ENCODE data around the gene RAP1GAP. TPM values are rescaled to one million over a fixed set of nuclear protein-coding genes. Genes with fewer than 3 reads are reported as not detected.

RAP1GAP gene
- total RNA-seq, 1 donor from 2014 or later: 1.2 TPM

DNA sequence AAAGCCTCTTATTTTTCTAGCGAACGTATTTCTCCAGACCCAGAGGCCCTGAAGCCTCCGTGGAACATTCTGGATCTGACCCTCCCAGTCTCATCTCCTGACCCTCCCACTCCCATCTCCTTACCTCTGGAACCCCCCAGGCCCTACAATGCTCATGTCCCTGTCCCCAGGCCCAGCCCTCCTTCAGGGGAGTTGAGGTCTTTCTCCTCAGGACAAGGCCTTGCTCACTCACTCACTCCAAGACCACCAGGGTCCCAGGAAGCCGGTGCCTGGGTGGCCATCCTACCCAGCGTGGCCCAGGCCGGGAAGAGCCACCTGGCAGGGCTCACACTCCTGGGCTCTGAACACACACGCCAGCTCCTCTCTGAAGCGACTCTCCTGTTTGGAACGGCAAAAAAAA, 91.2 kb downstream of the RAP1GAP start:
- H3K27me3 ChIP-seq: no peaks in the 10 kb centered on the region
- TF ChIP-seq, protein P1, sequence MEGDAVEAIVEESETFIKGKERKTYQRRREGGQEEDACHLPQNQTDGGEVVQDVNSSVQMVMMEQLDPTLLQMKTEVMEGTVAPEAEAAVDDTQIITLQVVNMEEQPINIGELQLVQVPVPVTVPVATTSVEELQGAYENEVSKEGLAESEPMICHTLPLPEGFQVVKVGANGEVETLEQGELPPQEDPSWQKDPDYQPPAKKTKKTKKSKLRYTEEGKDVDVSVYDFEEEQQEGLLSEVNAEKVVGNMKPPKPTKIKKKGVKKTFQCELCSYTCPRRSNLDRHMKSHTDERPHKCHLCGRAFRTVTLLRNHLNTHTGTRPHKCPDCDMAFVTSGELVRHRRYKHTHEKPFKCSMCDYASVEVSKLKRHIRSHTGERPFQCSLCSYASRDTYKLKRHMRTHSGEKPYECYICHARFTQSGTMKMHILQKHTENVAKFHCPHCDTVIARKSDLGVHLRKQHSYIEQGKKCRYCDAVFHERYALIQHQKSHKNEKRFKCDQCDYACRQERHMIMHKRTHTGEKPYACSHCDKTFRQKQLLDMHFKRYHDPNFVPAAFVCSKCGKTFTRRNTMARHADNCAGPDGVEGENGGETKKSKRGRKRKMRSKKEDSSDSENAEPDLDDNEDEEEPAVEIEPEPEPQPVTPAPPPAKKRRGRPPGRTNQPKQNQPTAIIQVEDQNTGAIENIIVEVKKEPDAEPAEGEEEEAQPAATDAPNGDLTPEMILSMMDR (IDR thresholded peaks at IDR 0.05): no peak
- H3K27ac ChIP-seq: no peak overlapping the region
- peaks cover 8% of the 10 kb centered on the region for H3K4me1 ChIP-seq
- no peak for DNase-seq (ENCODE audit: extremely low spot score in 2 of 2)
- no peaks in the 10 kb centered on the region for H3K36me3 ChIP-seq
- intact Hi-C loops (cut with DNase I): no loop called here
- no peaks in the 10 kb centered on the region for H3K9me3 ChIP-seq
- H3K4me3 ChIP-seq: no peak overlapping the region

DNA sequence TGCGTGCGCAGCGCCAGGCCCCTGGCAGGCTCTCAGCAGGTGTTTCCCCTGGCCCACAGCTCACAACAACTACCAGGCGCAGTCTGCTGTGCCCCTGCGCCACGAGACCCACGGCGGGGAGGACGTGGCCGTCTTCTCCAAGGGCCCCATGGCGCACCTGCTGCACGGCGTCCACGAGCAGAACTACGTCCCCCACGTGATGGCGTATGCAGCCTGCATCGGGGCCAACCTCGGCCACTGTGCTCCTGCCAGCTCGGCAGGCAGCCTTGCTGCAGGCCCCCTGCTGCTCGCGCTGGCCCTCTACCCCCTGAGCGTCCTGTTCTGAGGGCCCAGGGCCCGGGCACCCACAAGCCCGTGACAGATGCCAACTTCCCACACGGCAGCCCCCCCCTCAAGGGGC, 91.8 kb downstream of the RAP1GAP start:
- H3K36me3 ChIP-seq: no peaks in the 10 kb centered on the region
- no peak for TF ChIP-seq POLR2A (IDR thresholded peaks at IDR 0.05)
- TF ChIP-seq POLR2AphosphoS5 (IDR thresholded peaks at IDR 0.05; ENCODE audit: insufficient read depth in 1 of 2, low read depth in 1 of 2): no peak
- TF ChIP-seq, protein P1 (IDR thresholded peaks at IDR 0.05): no peak
- intact Hi-C loops (cut with DNase I): no loop called here
- no peak overlapping the region for H3K27ac ChIP-seq
- no peak overlapping the region for H3K4me3 ChIP-seq
- H3K27me3 ChIP-seq: no peaks in the 10 kb centered on the region
- H3K9me3 ChIP-seq: no peaks in the 10 kb centered on the region
- peaks cover 8% of the 10 kb centered on the region for H3K4me1 ChIP-seq
- no peak for DNase-seq (ENCODE audit: extremely low spot score in 2 of 2)

DNA sequence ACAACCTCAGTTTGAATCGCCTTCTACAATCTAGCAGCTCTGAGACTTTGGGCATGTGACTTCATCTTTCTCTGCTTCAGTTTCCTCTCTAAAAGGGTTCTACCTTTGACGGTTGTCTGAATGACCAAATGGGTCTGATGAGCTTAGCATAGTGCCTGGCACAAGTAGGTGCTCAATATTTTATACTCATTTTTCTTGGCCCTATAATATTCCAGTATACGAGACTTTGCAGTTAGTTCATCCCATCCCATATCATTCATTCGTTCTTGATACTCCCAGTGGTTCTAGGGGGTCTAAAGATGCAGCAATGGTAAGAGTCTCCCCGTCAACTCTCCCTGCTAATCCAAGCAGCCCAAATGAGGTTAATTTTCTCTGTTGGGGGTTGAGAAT, 92.4 kb downstream of the RAP1GAP start:
- Histone ChIP-seq H3K4me3 (no peak overlapping the region), H3K9me3 (no peaks in the 10 kb centered on the region), H3K27ac (no peak overlapping the region), H3K36me3 (no peaks in the 10 kb centered on the region), H3K27me3 (no peaks in the 10 kb centered on the region), H3K4me1 (peaks cover 8% of the 10 kb centered on the region)
- no peak for DNase-seq (ENCODE audit: extremely low spot score in 2 of 2)
- intact Hi-C loops (cut with DNase I): no loop called here
- TF ChIP-seq POLR2A (IDR thresholded peaks at IDR 0.05) (no peak), POLR2AphosphoS5 (IDR thresholded peaks at IDR 0.05; ENCODE audit: insufficient read depth in 1 of 2, low read depth in 1 of 2) (no peak)
- TF ChIP-seq, protein P1 (IDR thresholded peaks at IDR 0.05): no peak

DNA sequence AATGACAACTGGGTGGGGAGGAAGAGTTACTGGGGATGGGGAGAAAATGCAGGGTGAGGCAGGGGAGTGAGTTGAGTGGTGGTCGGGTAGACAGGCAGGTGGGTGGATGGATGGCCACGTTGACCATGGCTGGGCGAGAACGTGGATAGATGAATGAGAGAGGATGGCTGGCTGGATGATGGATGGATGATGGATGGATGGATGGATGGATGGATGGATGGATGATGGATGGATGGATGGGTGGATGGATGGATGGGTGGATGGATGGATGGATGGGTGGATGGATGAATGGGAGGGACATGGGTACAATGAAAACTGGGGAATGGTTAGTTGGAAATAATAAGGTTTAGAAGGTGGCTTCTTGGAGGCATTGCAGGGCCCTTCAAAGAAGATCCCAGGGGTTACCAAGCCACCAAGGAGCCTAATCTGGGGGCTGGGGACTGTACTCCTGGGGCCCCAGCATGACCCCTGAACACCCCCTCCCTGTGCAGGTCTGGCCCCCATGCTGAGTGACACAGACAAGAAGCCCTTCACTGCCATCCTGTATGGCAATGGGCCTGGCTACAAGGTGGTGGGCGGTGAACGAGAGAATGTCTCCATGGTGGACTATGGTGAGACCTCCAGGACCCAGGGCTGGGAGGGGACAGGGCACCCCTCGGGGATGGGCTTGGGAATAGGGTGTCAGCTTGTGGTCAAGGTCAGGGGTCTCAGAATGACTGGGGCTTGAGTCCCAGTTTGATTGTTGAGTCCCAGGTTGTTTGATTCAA, 92.9 kb downstream of the RAP1GAP start:
- no peak for TF ChIP-seq POLR2A (IDR thresholded peaks at IDR 0.05)
- intact Hi-C loops (cut with DNase I): no loop called here

DNA sequence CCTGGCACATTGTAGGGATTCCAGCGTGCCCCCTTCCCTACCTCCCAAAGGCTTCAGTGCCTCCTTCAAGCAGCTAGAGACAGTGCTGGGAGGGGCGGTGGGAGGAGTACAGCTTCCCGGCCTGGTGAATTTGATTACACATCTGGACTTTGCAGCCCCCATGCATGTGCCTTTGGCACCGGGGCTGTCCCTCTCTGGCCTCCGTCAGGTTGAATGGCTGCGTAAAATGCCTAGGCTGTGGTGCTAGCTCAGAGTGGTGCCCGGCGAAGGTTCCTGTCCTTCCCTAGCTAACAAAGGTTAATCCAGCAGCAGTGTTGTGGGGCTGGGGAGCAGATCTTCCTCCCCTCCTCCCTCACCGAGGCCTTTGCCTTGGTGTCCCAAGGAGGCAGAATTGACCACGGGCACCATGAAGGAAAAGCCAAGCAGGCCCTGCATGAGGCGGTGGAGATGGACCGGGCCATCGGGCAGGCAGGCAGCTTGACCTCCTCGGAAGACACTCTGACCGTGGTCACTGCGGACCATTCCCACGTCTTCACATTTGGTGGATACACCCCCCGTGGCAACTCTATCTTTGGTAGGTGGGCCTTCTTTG, 93.7 kb downstream of the RAP1GAP start:
- no peak for TF ChIP-seq POLR2AphosphoS5 (IDR thresholded peaks at IDR 0.05; ENCODE audit: insufficient read depth in 1 of 2, low read depth in 1 of 2)
- TF ChIP-seq, protein P1 (IDR thresholded peaks at IDR 0.05): no peak
- TF ChIP-seq POLR2A (IDR thresholded peaks at IDR 0.05): no peak
- intact Hi-C loops (cut with DNase I): no loop called here
- Histone ChIP-seq H3K36me3 (no peaks in the 10 kb centered on the region), H3K27ac (no peak overlapping the region), H3K9me3 (no peaks in the 10 kb centered on the region), H3K27me3 (no peaks in the 10 kb centered on the region), H3K4me3 (no peak overlapping the region), H3K4me1 (peaks cover 8% of the 10 kb centered on the region)
- no peak for DNase-seq (ENCODE audit: extremely low spot score in 2 of 2)

More for the DNA sequence above, 92.9 kb downstream of the RAP1GAP start:
- H3K27me3 ChIP-seq: no peaks in the 10 kb centered on the region
- no peak for DNase-seq (ENCODE audit: extremely low spot score in 2 of 2)
- H3K27ac ChIP-seq: no peak overlapping the region
- H3K4me1 ChIP-seq: peaks cover 8% of the 10 kb centered on the region
- no peak overlapping the region for H3K4me3 ChIP-seq
- H3K36me3 ChIP-seq: no peaks in the 10 kb centered on the region
- H3K9me3 ChIP-seq: no peaks in the 10 kb centered on the region

Measured in vagina (tissue), 2 donors.